ENCODE data around the gene SRRM4.

Gene SRRM4

DNA sequence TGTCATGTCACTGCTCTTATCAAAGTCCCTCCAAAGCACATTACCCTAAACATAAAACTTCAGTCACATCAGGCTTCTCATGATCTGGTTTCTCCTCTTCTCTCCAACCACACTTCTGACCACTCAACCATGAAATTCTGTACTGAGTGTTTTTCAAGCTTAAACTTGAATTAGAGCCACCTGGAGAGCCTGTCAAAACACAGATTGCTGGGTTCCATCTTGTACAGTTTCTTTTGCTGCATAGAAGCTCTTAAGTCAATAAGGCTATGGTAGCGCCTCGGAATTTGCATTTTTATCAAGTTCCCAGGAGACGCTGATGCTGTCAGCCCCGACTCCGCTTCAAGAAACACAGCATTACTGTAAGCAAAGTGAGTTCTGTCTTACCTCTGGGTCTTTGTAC, 16.4 kb upstream of the SRRM4 start:
- TF ChIP-seq, protein P1, sequence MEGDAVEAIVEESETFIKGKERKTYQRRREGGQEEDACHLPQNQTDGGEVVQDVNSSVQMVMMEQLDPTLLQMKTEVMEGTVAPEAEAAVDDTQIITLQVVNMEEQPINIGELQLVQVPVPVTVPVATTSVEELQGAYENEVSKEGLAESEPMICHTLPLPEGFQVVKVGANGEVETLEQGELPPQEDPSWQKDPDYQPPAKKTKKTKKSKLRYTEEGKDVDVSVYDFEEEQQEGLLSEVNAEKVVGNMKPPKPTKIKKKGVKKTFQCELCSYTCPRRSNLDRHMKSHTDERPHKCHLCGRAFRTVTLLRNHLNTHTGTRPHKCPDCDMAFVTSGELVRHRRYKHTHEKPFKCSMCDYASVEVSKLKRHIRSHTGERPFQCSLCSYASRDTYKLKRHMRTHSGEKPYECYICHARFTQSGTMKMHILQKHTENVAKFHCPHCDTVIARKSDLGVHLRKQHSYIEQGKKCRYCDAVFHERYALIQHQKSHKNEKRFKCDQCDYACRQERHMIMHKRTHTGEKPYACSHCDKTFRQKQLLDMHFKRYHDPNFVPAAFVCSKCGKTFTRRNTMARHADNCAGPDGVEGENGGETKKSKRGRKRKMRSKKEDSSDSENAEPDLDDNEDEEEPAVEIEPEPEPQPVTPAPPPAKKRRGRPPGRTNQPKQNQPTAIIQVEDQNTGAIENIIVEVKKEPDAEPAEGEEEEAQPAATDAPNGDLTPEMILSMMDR (IDR thresholded peaks at IDR 0.05; ENCODE audit: insufficient read depth, low read depth, low read length, missing control alignments), result no peak
- DNase-seq (ENCODE audit: low read depth), result no peak
- H3K4me3 ChIP-seq (ENCODE audit: low read length), result no peak overlapping the region

DNA sequence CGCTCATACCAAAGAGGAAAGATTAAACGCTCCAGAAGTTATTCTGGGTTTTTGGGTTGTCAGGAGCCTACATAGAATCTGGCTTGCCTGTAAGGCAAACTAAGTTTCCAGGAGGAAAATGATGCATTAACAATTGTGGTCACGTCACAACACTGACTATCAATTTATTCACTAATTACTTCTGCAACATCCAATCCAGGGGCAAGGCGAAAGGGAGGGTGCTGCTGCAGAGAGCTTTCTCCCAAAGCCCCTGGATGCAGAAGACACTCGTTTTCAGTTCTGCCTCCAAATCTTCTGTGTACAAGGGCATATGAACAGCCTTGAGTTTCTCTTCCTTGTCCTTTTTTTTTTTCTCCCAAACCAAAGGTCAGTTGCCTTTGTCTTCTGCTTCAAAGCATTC, 10.5 kb upstream of the SRRM4 start:
- TF ChIP-seq, protein P1 (IDR thresholded peaks at IDR 0.05; ENCODE audit: insufficient read depth, low read depth, low read length, missing control alignments), result no peak

DNA sequence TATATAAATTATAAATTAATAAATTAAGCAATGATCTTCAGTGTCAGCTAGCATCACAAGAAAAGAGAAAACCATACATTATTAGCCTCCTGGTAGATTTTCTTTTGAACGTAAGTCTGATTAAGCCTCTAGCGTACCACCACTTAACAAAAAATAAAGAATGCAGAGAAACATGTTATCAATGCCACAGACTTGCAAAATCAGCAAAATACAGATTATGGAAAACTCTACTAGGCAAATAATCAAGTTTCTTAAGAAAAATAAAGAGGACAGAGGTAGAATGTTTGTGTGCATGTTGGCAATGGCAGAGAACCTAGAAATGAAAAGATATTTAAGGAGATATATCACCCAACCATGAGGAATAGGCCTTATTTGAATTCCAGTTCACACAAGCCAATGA, 8.4 kb upstream of the SRRM4 start:
- TF ChIP-seq, protein P1 (IDR thresholded peaks at IDR 0.05; ENCODE audit: insufficient read depth, low read depth, low read length, missing control alignments), result no peak
- no peak overlapping the region for H3K4me3 ChIP-seq (ENCODE audit: low read length)
- no peak for DNase-seq (ENCODE audit: low read depth)

More for the DNA sequence above, 10.5 kb upstream of the SRRM4 start:
- no peak overlapping the region for H3K4me3 ChIP-seq (ENCODE audit: low read length)
- no peak for DNase-seq (ENCODE audit: low read depth)

DNA sequence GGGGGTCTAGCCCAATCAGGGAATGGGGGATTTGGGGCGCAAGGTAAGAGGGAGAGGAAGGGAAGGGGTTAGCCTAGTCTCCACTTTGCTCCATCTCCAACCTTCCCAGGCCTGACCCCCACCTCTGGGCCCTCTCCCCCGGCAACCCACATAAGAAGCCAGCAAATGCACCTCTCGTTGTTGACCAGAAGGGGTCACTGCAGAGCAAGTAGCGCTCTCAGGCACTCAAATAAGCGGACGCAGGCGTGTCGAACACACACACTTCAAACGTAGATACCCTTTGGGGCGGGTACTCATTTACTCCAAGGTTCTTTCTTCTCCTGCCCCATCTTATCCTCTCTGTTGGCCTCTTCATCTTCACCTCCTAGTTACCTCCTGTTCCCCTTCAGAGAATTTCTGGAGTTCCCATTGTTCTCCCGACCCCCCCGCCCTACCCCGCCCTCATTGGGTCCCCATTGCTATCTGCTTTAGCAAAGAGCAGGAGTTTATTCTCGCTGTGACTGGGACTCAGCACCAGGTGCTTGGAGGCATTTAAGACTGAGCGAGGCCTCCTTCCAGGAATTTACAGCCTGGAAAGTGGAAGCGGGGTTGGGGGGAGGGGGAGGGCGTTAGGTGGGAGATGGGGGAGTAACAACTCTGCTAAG, 1.5 kb upstream of the SRRM4 start:
- DNase-seq (ENCODE audit: low read depth), result peak; percentile 48
- TF ChIP-seq, protein P1 (IDR thresholded peaks at IDR 0.05; ENCODE audit: insufficient read depth, low read depth, low read length, missing control alignments), result peak; percentile 60
- H3K4me3 ChIP-seq (ENCODE audit: low read length), result no peak overlapping the region

DNA sequence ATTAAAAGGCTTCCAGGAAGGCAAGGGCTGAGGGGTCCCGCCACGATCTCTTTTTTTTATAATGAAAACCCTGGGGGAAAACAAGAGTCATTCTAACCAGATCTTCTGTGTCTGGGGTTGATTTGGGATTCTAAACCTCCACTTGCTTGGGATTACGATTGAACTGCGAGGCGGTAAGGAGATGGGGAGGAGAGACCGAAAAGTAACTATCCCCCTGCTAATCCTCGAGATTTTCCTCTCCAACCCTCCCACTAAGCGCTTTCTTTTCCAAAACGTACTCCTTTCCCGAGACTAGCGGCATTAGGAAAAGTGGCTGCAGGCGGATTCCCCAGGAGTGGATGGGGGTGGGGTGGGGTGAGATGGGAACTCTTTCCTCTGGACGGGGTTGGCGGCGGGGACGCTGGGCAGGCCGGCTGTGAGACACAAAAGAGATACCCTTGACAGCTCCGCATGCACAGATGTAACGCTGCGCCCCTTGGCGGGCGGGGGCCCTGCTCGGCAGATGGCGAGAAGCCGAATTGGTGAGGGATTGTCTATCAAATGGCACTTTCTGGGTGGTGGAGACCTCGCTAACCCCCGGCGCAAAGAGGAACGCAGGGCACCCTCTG, 830 bp upstream of the SRRM4 start:
- no peak for DNase-seq (ENCODE audit: low read depth)
- no peak overlapping the region for H3K4me3 ChIP-seq (ENCODE audit: low read length)
- TF ChIP-seq, protein P1 (IDR thresholded peaks at IDR 0.05; ENCODE audit: insufficient read depth, low read depth, low read length, missing control alignments), result no peak

DNA sequence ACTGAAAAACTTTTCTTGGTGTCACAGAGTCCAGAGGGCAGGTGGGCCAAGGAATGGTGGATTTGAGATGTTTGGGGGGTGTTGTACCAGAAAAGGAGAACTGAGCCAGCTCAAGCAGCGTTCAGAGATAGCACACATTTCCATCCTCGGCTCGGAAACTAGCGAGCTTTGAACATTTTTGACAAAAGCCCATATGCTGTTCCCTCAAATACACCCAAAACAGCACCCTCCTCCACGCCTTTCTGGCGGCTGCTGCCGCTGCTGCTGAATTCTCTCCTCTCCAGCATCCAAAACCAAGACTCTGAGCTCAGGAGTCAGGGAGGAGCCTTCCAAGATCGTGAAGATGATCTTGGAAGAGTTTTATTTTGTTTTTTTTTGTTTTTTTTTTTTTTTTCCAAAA, 961 bp downstream of the SRRM4 start:
- no peak for DNase-seq (ENCODE audit: low read depth)
- H3K4me3 ChIP-seq (ENCODE audit: low read length), result no peak overlapping the region
- TF ChIP-seq, protein P1 (IDR thresholded peaks at IDR 0.05; ENCODE audit: insufficient read depth, low read depth, low read length, missing control alignments), result no peak

Measured in epithelial cell of esophagus (primary cell).